HPDE6-E6E7 (cell line): Measurements from ENCODE around the gene NTHL1.

Experiments
- DNase-seq: peaks from one replicate; pipeline ENCODE4 v3.0.0; 2011; ENCODE audit warnings: missing footprints; ENCODE audit errors: extremely low spot score

The NTHL1 gene

GRCh38 chr16:2064368-2064945 lies 16.8 kb upstream of the NTHL1 start:
- no peak for DNase-seq

DNA sequence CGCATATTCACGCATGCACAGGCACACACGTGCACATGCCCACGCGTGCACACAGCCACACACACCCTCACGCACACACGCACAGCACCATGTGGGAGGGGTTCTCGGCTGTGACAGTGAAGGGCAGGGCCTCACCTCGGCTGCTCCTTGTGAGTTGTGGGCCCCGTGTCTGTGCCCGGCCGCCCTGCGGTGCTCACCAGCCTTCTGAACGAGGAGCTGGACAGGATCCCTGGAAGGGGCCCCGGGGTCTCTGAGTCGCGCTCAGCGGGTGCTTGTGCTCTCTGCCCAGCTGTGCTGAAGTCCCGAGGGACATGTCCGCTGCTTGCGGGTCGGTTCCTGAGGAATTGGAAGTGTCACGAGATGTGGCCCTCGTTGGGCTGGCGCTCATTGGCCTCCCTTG lies 16.2 kb upstream of the NTHL1 start:
- no peak for DNase-seq

- DNase-seq = no peak
Measured at GRCh38 chr16:2062801-2063200, 15.2 kb upstream of the NTHL1 start.

- no peak for DNase-seq
Measured at GRCh38 chr16:2061526-2061925, 13.9 kb upstream of the NTHL1 start.

GRCh38 chr16:2061023-2061422 lies 13.4 kb upstream of the NTHL1 start:
- no peak for DNase-seq

- DNase-seq = no peak
Measured at GRCh38 chr16:2060346-2060745, 12.7 kb upstream of the NTHL1 start.

DNA sequence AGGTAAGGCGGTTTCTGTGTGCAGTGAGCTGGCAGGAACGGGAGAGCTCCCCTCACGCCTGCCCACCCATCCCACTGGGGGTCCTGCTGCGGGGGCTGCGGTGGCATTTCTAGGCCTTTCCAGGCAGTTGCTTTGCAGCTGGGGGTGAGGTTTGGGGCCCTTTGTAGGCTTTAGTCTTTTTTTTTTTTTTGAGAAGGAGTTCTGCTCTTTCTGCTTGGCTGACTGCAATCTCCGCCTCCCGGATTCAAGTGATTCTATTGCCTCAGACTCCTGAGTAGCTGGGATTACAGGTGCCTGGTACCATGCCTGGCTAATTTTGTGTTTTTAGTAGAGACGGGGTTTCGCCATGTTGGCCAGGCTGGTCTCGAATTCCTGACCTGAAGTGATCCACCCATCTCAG lies 11.2 kb upstream of the NTHL1 start:
- DNase-seq = no peak

DNA sequence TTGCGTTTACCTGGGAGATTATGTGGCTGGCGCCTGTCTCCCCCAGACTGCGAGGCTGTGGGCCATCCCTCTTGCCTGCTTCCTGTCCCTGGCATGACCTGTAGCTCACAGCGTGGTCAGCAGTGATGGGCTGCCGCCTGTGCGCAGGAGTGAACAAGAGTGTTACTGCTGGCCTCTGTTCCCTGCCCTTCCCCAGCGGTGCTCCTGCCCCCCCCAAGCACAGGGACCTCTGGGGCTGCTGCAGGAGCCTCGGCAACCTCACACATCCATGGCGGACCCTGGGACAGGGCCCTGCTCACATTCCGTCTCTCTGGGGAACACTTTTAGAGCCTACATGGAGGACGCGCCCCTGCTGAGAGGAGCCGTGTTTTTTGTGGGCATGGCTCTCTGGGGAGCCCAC lies 10.8 kb upstream of the NTHL1 start:
- no peak for DNase-seq

DNA sequence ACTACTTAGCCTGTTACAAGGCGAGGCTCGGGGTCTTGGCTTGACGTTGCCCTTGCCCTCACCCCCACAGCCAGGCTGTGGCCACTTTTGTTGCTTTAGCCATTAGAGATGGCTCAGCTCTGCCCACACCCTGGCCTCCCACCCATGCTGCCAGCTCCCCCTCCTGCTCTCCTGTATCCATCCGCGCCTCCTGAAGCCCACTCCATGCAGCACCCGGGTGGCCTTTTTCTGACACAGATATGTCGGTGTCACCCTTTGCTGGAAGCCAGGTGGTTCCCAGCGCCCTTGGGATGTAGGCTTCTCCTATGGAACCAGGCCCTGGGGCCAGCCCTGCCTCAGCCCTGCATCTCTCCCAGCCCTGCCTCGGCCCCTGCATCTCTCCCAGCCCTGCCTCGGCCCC lies 9.8 kb upstream of the NTHL1 start:
- no peak for DNase-seq

GRCh38 chr16:2056681-2057407 lies 9.2 kb upstream of the NTHL1 start:
- DNase-seq = no peak

- no peak for DNase-seq
Measured at GRCh38 chr16:2056077-2056476, 8.4 kb upstream of the NTHL1 start.

DNA sequence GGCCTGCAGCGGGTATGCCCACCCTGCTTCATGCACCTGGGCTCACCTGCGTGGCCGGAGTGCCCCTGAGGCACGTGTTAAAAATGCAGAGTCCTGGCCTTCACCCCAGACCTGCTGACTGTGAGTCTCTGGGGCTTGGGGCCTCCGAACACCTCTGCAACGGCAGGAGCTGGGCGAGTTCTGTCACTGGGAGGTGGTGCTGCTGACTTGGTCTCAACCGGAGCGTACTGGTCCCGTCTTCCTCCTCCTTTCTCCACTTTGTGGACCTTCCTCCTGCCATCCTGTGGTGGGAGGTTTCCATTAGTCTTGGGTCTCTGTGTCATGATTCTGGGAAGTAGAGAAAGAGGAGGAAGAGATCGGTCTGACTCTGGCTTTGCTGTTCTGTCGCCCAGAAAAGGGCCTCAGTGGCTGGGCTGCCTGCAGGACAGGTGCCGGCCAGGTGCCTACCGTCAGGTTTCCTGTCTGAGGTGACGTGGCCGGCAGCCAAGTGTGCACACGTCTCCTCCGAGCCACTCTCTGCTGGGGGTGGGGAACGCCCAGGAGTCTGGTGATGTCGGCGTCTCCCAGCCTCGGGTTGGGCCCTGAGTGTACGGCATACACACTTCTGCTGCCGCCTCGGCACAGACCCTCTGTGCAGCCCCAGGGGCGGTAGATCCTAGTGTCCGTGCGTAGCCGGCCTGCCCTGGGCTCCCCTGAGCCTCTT lies 7.1 kb upstream of the NTHL1 start:
- DNase-seq = no peak

DNA sequence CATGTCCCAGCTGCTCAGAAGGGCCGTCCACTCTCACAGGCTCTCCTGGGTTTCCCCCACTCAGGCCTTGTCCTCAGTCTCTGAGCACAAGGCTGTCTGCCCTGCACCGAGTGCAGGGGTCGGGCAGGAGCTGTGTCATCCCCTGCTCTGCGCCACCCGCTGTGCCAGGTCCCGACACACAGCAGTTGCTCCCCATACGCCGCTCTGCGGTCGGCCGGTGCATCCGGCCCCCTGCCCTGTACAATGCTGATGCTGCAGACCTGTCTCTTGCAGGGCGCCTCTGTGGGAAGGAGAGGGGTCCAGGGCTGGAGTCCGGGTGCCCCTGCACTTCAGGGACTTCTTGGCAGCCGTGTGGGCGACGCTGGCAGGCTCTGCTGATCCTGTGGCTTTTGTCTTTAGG lies 6.3 kb upstream of the NTHL1 start:
- DNase-seq = no peak

DNA sequence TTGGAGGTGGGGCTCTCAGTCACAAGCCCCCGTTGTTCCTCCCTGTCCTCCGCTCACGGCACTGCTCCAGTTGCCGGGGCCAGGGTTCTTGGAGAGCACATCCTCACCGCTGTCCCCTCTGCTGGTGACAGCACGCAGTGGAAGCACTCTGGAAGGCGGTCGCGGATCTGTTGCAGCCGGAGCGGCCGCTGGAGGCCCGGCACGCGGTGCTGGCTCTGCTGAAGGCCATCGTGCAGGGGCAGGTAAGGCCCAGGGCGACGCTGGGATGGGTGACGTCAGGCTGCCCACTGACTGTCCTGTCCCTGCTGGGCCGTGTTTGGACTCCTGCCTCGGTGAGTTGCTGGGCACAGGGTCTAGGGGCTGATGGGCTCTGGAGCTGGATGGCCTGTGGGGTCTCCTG lies 5.6 kb upstream of the NTHL1 start:
- DNase-seq = no peak

DNA sequence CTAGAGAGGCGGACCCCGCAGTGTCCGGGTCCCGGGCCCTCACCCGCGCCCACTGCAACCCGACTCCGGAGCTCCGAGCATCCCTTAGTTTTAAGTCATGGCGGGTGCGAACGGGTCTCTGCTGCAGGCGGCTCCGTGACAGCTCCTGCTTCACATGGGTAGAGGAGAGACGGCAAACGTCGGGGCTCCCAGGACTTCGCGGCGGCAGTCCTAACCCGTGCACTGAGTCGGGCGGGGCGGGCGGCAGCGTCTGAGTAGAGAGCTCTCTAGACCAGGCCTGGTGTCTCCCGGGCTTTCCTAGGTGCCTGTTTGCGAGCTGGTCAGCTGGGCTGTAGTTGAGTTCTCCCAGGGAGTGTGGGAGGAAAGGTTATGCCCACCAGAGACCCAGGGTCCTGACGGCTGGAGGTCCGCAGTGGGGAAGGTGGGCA lies 496 bp upstream of the NTHL1 start:
- DNase-seq = no peak

DNA sequence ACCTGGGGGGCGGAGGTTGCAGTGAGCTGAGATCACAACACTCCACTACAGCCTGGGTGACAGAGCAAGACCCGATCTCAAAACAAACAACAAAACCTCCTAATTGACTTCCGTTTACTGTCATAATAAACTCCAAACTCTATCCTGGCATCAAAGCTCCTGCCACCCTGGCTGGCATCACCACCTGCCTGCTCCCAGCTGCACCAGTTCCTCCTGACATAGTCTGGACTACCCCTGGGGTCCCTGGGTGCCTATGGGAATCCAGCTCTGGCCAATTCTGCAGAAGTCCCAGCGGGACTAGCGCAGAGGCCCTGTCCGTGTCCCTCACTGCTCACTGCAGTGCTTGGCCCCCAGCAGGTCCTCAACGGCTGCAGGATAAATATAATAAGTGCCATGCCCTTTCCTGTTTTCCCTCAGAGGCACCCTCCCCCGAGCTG lies 723 bp downstream of the NTHL1 start:
- no peak for DNase-seq

- DNase-seq = no peak
Measured at GRCh38 chr16:2045965-2046892, 1.4 kb downstream of the NTHL1 start.

DNA sequence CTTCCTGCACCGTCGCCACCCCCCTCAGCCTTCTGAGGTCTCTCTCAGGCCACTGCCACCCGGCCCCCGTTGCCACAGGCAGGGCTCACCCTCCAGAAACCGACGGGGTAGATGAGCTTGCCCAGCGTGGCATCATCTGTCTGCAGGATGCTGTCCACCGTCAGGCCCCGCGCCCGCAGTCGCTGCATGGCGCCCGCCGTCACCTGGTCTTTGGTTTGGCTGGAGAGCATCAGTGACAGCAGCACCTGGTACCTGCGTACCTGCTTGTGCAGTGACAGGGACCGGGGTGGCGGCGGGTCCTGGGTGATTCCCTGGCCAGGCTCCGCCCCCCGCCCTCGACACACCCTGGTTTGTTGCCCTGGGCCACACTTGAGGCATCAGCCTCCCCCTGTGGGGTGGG lies 3.1 kb downstream of the NTHL1 start:
- no peak for DNase-seq

GRCh38 chr16:2043667-2044451 lies 3.8 kb downstream of the NTHL1 start:
- DNase-seq = no peak

DNA sequence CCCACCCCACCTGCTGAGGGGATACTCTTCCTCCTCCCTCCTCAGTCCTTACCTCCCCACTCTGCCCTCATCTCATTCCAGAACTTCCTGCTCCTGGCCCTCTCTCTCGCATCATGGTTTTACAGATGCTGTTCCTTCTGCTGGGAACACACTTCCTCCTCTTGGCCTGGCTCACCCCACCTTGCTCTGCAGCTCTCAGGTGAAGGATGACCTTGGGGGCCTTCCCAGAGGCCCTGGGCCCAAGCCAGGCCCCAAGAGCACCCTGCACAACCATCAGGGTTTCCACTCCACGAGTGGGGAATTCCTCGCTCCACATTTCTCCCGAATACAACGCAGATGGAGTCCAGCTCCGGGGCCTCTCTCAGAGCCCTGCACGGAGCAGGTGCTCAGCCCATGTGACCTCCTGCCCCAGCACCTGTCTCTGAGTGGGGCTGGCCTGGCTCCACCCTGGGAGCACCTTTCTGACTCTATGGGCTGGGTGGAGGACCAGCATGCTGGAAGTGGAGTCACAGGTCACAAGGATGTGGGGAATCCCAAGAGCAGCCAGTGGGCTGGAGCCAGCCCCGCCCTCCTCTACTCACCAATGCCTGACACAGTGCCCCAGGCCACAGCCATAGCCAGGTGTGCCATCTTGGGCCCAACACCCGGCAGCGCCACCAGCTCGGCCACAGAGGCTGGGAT lies 4.5 kb downstream of the NTHL1 start:
- DNase-seq = no peak
